Upper lobe of left lung (tissue), 4 donors: Measurements from ENCODE around the gene MLLT3.

ENCODE experiments used
- EP300 ChIP-seq, 4 donors: sonication (generic); formaldehyde crosslinking; IDR thresholded peaks; one replicate each; pipeline ENCODE4 v1.5.1; 2017; ENCODE audit warnings: antibody characterized with exemption in 4 of 4, control low read depth in 2 of 4
- POLR2A ChIP-seq, 4 donors: fragments of 450-650 bp; IDR thresholded peaks; one replicate each; pipeline ENCODE4 v1.5.1; 2016 to 2017; ENCODE audit warnings: antibody characterized with exemption in 4 of 4, mild to moderate bottlenecking in 2 of 4
- POLR2AphosphoS5 ChIP-seq, 2 donors: sonication (generic); formaldehyde crosslinking; IDR thresholded peaks; one replicate each; pipeline ENCODE4 v1.5.1; 2017; ENCODE audit warnings: antibody characterized with exemption in 2 of 2
- TF ChIP-seq, protein P1 (sequence below), 6 experiments: fragments of 450-650 bp in 4 of 6; fragments of 200-600 bp in 2 of 6; sonication (generic) in 2 of 6; IDR thresholded peaks; one replicate each; pipeline ENCODE4 v1.5.1; 2016 to 2019; ENCODE audit warnings: antibody characterized with exemption in 6 of 6

DNA sequence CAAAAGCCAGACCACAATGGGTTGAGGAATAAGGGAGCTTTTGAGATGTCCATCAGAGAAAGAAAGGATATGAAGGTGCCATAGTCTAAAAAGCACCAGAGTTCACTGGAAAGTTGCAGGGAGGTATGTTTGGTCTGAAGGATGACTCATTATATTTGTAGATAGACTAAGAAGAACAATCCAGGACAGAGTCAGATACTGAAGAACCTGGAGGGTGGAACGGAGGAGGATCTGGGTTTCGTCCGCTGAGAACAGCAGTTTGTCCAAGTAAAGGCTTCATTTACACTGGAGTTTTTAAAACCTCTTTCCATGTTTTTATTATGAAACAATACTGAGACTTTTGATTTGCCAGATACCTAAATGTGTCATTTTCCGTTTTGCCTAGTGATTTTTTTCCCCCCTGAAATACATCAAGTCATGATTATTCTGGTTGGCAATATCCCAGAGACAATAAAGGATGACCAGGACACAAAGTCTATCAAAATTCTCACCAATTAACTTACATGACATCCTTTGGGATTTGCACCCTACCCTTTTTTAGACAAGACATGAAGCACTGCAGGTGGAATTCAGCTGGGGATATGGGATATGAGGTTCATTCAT is 219.9 kb downstream of the MLLT3 start:
- no peak for TF ChIP-seq POLR2A (IDR thresholded peaks at IDR 0.05)
- TF ChIP-seq, protein P1, sequence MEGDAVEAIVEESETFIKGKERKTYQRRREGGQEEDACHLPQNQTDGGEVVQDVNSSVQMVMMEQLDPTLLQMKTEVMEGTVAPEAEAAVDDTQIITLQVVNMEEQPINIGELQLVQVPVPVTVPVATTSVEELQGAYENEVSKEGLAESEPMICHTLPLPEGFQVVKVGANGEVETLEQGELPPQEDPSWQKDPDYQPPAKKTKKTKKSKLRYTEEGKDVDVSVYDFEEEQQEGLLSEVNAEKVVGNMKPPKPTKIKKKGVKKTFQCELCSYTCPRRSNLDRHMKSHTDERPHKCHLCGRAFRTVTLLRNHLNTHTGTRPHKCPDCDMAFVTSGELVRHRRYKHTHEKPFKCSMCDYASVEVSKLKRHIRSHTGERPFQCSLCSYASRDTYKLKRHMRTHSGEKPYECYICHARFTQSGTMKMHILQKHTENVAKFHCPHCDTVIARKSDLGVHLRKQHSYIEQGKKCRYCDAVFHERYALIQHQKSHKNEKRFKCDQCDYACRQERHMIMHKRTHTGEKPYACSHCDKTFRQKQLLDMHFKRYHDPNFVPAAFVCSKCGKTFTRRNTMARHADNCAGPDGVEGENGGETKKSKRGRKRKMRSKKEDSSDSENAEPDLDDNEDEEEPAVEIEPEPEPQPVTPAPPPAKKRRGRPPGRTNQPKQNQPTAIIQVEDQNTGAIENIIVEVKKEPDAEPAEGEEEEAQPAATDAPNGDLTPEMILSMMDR (IDR thresholded peaks at IDR 0.05), result no peak
- TF ChIP-seq EP300 (IDR thresholded peaks at IDR 0.05), result no peak
- TF ChIP-seq POLR2AphosphoS5 (IDR thresholded peaks at IDR 0.05), result no peak
